ENCODE results near the gene DST.

The DST gene

GRCh38 chr6:56624728-56625069 lies 18.0 kb downstream of the DST start:
- ChIA-PET POLR2A (no interaction called here), CTCF (interaction anchor here (2.5 to 4.5 kb wide), 3 partner anchors 10 to 31 kb away, joined by 8 to 23 read pairs (median 18); no protein-coding TSS in a partner anchor)

DNA sequence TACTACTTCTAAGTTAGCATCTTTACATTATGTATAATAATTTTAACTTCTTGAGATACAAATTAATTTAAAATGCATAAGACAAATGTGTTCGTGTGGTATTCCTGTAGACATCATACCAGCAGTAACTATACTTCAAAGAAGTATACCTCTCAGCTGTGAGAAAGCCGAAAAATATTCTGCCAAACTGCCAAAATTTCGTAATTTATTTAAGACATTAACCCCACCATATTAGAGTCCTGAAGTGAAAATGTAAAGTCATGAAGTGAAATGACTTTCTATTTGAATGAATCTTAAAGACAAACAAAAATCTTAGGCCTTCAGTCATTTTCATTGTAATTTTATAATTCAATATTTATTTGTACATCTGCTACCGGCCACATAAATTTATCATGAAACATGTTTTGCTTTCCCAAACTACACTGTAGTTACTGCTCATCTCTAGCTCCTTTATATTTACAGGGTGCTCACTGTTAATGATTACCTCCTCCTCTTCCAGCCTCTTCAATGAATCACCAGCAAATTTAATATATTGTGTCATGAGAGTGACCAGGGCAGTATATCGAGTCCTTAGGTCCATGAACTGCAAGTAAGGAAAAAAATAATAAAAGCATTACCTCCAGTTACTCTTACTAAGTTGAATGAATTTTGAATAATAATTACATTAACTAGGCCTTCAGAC lies 18.5 kb downstream of the DST start:
- DNase-seq (ENCODE audit: extremely low spot score) = no peak
- TF ChIP-seq, protein P1, sequence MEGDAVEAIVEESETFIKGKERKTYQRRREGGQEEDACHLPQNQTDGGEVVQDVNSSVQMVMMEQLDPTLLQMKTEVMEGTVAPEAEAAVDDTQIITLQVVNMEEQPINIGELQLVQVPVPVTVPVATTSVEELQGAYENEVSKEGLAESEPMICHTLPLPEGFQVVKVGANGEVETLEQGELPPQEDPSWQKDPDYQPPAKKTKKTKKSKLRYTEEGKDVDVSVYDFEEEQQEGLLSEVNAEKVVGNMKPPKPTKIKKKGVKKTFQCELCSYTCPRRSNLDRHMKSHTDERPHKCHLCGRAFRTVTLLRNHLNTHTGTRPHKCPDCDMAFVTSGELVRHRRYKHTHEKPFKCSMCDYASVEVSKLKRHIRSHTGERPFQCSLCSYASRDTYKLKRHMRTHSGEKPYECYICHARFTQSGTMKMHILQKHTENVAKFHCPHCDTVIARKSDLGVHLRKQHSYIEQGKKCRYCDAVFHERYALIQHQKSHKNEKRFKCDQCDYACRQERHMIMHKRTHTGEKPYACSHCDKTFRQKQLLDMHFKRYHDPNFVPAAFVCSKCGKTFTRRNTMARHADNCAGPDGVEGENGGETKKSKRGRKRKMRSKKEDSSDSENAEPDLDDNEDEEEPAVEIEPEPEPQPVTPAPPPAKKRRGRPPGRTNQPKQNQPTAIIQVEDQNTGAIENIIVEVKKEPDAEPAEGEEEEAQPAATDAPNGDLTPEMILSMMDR (IDR thresholded peaks at IDR 0.05; ENCODE audit: control extremely low read depth, extremely low read depth, low read depth, missing control alignments) = no peak
- POLR2A ChIA-PET = no interaction called here
- CTCF ChIA-PET = interaction anchor here (1.2 to 4.5 kb wide), 6 partner anchors 11 to 58 kb away, joined by 3 to 23 read pairs (median 6); no protein-coding TSS in a partner anchor

More at GRCh38 chr6:56624728-56625069, 18.0 kb downstream of the DST start:
- TF ChIP-seq, protein P1 (IDR thresholded peaks at IDR 0.05; ENCODE audit: control extremely low read depth, extremely low read depth, low read depth, missing control alignments) = no peak
- DNase-seq (ENCODE audit: extremely low spot score) = no peak

DNA sequence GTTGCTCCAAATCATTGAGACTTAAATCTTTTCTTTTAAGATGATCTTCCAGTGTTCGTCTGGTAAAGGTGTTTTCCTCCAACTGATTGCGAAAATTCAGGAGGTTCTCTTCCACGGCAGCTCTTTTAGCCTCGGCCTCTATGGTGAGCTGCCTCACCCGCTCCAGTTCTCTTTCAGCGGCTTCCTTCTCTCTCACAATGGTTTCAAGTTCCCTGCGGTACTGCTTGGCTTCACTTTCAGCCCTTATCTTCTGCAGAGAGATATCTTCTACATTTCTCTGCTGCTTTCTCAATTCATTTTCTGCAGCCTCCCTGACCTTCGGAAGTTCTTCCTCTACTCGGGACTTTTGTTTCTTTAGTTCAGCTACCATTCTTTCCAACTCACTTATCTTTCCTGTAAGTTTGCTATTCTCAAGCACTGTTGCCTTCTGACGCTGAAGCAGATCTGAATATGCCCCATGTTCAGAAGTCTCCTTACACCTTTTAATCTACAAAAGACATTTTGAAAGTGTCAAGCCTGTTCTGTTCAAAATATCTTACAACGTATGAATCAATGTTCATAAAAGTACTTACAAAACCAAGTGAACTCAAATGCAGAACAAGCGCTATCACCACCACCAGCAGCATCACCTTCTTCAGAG lies 22.3 kb downstream of the DST start:
- POLR2A ChIA-PET = no interaction called here
- no peak for DNase-seq (ENCODE audit: extremely low spot score)
- CTCF ChIA-PET = interaction anchor here (1.1 to 12.5 kb wide), 6 partner anchors 12 to 73 kb away, joined by 4 to 103 read pairs (median 4); partner anchors contain the start of gene DST
- TF ChIP-seq, protein P1 (IDR thresholded peaks at IDR 0.05; ENCODE audit: control extremely low read depth, extremely low read depth, low read depth, missing control alignments) = no peak

- TF ChIP-seq, protein P1 (IDR thresholded peaks at IDR 0.05; ENCODE audit: control extremely low read depth, extremely low read depth, low read depth, missing control alignments) = no peak
- CTCF ChIA-PET = interaction anchor here (1.1 to 12.5 kb wide), 5 partner anchors 8 to 23 kb away, joined by 3 to 103 read pairs (median 5); no protein-coding TSS in a partner anchor
- no peak for DNase-seq (ENCODE audit: extremely low spot score)
- POLR2A ChIA-PET = interaction anchor here (0.6 kb wide), 1 partner anchor 29 kb away, joined by 4 read pairs; no protein-coding TSS in a partner anchor
Observed at GRCh38 chr6:56618050-56618449, 24.6 kb downstream of the DST start.

- TF ChIP-seq, protein P1 (IDR thresholded peaks at IDR 0.05; ENCODE audit: control extremely low read depth, extremely low read depth, low read depth, missing control alignments) = no peak
- ChIA-PET POLR2A (no interaction called here), CTCF (interaction anchor here (1.1 to 12.5 kb wide), 5 partner anchors 10 to 303 kb away, joined by 3 to 103 read pairs (median 5); no protein-coding TSS in a partner anchor)
- no peak for DNase-seq (ENCODE audit: extremely low spot score)
Observed at GRCh38 chr6:56616967-56617366, 25.7 kb downstream of the DST start.

- TF ChIP-seq, protein P1 (IDR thresholded peaks at IDR 0.05; ENCODE audit: control extremely low read depth, extremely low read depth, low read depth, missing control alignments) = no peak
- ChIA-PET POLR2A (no interaction called here), CTCF (interaction anchor here (1.2 to 12.5 kb wide), 9 partner anchors 10 to 42 kb away, joined by 3 to 103 read pairs (median 6); partner anchors contain the start of gene DST)
- no peak for DNase-seq (ENCODE audit: extremely low spot score)
Observed at GRCh38 chr6:56613247-56613851, 29.3 kb downstream of the DST start.
